MM.1S (cell line): ENCODE results near the gene IFNG-AS1.

ENCODE experiments used
- DNase-seq: peaks from one replicate; pipeline ENCODE4 v3.0.0-alpha.2; 2015
- H2AFZ ChIP-seq: fragments of 300-600 bp; sonication (generic); 2 replicates; pipeline ENCODE4 v1.6.0; 2016; ENCODE audit warnings: antibody characterized with exemption, low read length
- H3F3A ChIP-seq: fragments of 300-600 bp; sonication (generic); 2 replicates; pipeline ENCODE4 v1.6.1; 2016; ENCODE audit warnings: mild to moderate bottlenecking, antibody characterized with exemption, low read length, moderate library complexity, mixed read lengths; ENCODE audit not compliant: insufficient read depth
- H3K27ac ChIP-seq: fragments of 300-600 bp; sonication (generic); 2 replicates; pipeline ENCODE4 v1.5.1; 2016; ENCODE audit warnings: mild to moderate bottlenecking, low read length
- H3K27me3 ChIP-seq: fragments of 300-600 bp; sonication (generic); replicated peaks from 2 replicates; pipeline ENCODE4 v1.6.0; 2016; ENCODE audit warnings: low read length; ENCODE audit not compliant: insufficient read depth
- H3K36me3 ChIP-seq: fragments of 300-600 bp; sonication (generic); replicated peaks from 2 replicates; pipeline ENCODE4 v1.6.1; 2016; ENCODE audit warnings: mild to moderate bottlenecking, low read length, mixed read lengths; ENCODE audit not compliant: insufficient read depth
- H3K4me1 ChIP-seq: fragments of 300-600 bp; sonication (generic); 2 replicates; pipeline ENCODE4 v1.6.1; 2016; ENCODE audit warnings: low read length, mixed read lengths
- H3K4me2 ChIP-seq: fragments of 300-600 bp; sonication (generic); 2 replicates; pipeline ENCODE4 v1.6.0; 2016; ENCODE audit warnings: low read depth, low read length
- H3K4me3 ChIP-seq: fragments of 300-600 bp; sonication (generic); 2 replicates; pipeline ENCODE4 v1.5.1; 2016; ENCODE audit warnings: low read length, mixed read lengths
- H3K79me2 ChIP-seq: fragments of 300-600 bp; sonication (generic); 2 replicates; pipeline ENCODE4 v1.6.1; 2016; ENCODE audit warnings: mixed run types, low read length, mixed read lengths
- H3K9ac ChIP-seq: fragments of 300-600 bp; sonication (generic); 2 replicates; pipeline ENCODE4 v1.6.1; 2016; ENCODE audit warnings: low read length, mixed read lengths
- H3K9me2 ChIP-seq: fragments of 300-600 bp; sonication (generic); replicated peaks from 2 replicates; pipeline ENCODE4 v1.6.1; 2016; ENCODE audit warnings: mild to moderate bottlenecking, low read length, mixed read lengths; ENCODE audit not compliant: insufficient read depth
- H3K9me3 ChIP-seq: fragments of 300-600 bp; sonication (generic); replicated peaks from 2 replicates; pipeline ENCODE4 v1.6.1; 2016; ENCODE audit warnings: mild to moderate bottlenecking, low read length, mixed read lengths; ENCODE audit not compliant: insufficient read depth
- H4K20me1 ChIP-seq: fragments of 300-600 bp; sonication (generic); 2 replicates; pipeline ENCODE4 v1.6.1; 2016; ENCODE audit warnings: mild to moderate bottlenecking, low read length, moderate library complexity, mixed read lengths; ENCODE audit not compliant: insufficient read depth
- EZH2 ChIP-seq: fragments of 300-600 bp; sonication (generic); optimal IDR thresholded peaks from 2 replicates; pipeline ENCODE3; 2017; ENCODE audit warnings: low read depth, mild to moderate bottlenecking, antibody characterized with exemption, low read length, mixed read lengths
- EZH2phosphoT487 ChIP-seq: fragments of 300-600 bp; sonication (generic); IDR thresholded peaks from 2 replicates; pipeline ENCODE4 v1.6.1; 2018; ENCODE audit warnings: antibody characterized with exemption, low read length
- TF ChIP-seq, protein P1 (sequence below): fragments of 300-600 bp; sonication (generic); IDR thresholded peaks from 2 replicates; pipeline ENCODE4 v1.5.1; 2016; ENCODE audit warnings: antibody characterized with exemption, low read length, mixed read lengths

IFNG-AS1 gene

DNA sequence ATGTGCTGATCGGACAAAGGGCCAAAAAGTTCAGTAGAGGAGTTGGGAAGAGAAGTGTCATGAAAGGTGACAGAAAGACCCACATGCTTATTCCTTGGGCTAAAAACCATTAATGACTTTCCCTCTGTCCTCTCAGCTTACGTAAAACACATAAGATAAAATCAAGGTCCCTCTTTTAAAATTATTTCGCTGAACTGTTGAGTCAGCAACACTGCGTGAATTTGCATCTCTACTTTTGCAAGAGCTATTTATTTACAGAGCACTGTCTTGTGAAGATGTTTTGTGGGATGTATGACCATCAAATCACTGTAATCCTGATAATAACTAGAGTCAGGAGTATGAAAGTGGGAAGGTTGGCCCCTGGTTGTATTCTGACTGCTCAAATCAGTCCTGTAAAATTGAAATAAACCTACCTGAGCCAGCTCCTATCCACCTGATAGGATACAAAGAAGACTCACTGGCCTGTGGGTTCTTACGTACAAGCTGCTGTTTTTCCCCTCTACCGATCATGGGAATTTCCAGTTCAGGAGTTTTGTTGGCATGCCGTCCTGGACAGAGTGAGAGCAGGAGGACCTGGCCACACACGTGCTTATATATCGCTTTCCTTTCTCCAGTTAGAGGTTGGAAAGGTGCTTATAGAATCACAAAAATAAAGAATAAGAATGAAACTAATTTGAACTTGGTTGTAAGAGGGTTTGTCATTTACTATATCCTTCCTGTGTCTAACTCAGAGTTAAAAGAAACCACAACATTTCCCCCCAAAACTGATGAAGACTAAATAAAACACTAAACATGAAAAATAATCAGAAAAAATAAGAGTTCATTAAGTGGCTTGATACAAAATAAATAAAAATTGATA lies 42.9 kb downstream of the IFNG-AS1 start:
- Histone ChIP-seq H3K9me3 (no peaks in the 10 kb centered on the region), H3K9me2 (no peaks in the 10 kb centered on the region), H3K36me3 (0 out of 2 replicates have a peak, but pooled peaks cover 2% of the 10 kb centered on the region), H3K27me3 (no peaks in the 10 kb centered on the region), H2AFZ (no peak overlapping the region), H4K20me1 (no peaks in the 10 kb centered on the region), H3K4me3 (no peak overlapping the region), H3F3A (peaks cover 40% of the 10 kb centered on the region; the same call in 1 of the 2 replicates), H3K4me1 (no peaks in the 10 kb centered on the region), H3K9ac (no peak overlapping the region), H3K79me2 (0 out of 2 replicates have a peak, but pooled peaks cover 4% of the 10 kb centered on the region), H3K4me2 (no peak overlapping the region), H3K27ac (no peak overlapping the region)
- TF ChIP-seq, protein P1, sequence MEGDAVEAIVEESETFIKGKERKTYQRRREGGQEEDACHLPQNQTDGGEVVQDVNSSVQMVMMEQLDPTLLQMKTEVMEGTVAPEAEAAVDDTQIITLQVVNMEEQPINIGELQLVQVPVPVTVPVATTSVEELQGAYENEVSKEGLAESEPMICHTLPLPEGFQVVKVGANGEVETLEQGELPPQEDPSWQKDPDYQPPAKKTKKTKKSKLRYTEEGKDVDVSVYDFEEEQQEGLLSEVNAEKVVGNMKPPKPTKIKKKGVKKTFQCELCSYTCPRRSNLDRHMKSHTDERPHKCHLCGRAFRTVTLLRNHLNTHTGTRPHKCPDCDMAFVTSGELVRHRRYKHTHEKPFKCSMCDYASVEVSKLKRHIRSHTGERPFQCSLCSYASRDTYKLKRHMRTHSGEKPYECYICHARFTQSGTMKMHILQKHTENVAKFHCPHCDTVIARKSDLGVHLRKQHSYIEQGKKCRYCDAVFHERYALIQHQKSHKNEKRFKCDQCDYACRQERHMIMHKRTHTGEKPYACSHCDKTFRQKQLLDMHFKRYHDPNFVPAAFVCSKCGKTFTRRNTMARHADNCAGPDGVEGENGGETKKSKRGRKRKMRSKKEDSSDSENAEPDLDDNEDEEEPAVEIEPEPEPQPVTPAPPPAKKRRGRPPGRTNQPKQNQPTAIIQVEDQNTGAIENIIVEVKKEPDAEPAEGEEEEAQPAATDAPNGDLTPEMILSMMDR: no peak
- TF ChIP-seq EZH2 (no peak), EZH2phosphoT487 (no peak)
- no peak for DNase-seq

DNA sequence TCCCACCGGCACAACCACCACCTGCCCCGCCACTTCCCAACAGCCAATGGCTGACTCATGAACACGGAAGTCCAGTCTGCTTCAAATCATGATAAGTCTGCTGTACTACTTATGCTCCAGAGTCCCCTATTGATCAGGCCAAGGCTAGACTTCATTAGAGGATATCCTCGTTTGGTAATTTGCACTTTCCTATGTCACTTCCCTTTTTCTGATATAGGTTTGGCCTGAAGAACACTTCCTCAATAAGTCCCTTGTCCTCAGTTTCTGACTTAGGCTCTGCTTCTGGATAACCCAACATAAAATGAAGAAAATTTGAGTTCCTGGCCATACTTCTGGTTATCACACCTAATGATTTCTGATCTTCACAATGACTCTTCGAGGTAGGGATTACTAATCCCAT lies 45.3 kb downstream of the IFNG-AS1 start:
- DNase-seq: no peak
- Histone ChIP-seq H2AFZ (no peak overlapping the region), H4K20me1 (no peaks in the 10 kb centered on the region), H3K9ac (no peak overlapping the region), H3K27me3 (no peaks in the 10 kb centered on the region), H3K9me3 (no peaks in the 10 kb centered on the region), H3K4me3 (no peak overlapping the region), H3K79me2 (0 out of 2 replicates have a peak, but pooled peaks cover 4% of the 10 kb centered on the region), H3K27ac (no peak overlapping the region), H3F3A (peaks cover 36% of the 10 kb centered on the region; the same call in 1 of the 2 replicates), H3K36me3 (0 out of 2 replicates have a peak, but pooled peaks cover 2% of the 10 kb centered on the region), H3K4me1 (no peaks in the 10 kb centered on the region), H3K4me2 (no peak overlapping the region), H3K9me2 (no peaks in the 10 kb centered on the region)
- TF ChIP-seq EZH2phosphoT487 (no peak), EZH2 (no peak)
- TF ChIP-seq, protein P1: no peak

DNA sequence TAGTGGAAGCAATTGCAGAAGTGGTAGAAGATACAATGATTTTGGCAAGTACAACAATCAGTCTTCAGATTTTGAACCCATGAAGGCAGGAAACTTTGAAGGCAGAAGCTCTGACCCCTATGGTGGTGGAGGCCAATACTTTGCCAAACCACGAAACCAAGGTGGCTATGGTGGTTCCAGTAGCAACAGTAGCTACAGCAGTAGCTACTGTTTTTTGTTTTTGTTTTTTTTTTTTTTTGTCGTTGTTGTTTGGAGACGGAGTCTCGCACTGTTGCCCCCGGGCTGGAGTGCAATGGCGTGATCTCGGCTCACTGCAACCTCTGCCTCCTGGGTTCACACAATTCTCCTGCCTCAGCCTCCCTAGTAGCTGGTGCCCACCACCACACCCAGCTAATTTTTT lies 47.4 kb downstream of the IFNG-AS1 start:
- no peaks in the 10 kb centered on the region for H4K20me1 ChIP-seq
- H3K79me2 ChIP-seq: 0 out of 2 replicates have a peak, but pooled peaks cover under 1% of the 10 kb centered on the region
- H2AFZ ChIP-seq: no peak overlapping the region

More for the DNA sequence above, 47.4 kb downstream of the IFNG-AS1 start:
- Histone ChIP-seq H3K9me2 (no peaks in the 10 kb centered on the region), H3K36me3 (no peaks in the 10 kb centered on the region), H3K4me3 (no peak overlapping the region), H3K9me3 (no peaks in the 10 kb centered on the region), H3K27ac (no peak overlapping the region), H3K4me2 (no peak overlapping the region), H3K27me3 (no peaks in the 10 kb centered on the region), H3K9ac (no peak overlapping the region), H3K4me1 (no peaks in the 10 kb centered on the region), H3F3A (peaks cover 29% of the 10 kb centered on the region; the same call in 1 of the 2 replicates)
- TF ChIP-seq EZH2phosphoT487 (no peak), EZH2 (no peak)
- TF ChIP-seq, protein P1: no peak
- DNase-seq: no peak
